ENCODE measurements around the gene SGO2. TPM values are rescaled to one million over a fixed set of nuclear protein-coding genes. Genes with fewer than 3 reads are reported as not detected.
A peak's percentile ranks its signal among the peaks of the same experiment; 100 is the strongest.
"Not testable (repeated sequence)": the region's sequence is repeated elsewhere in the genome, so short reads cannot be mapped to it uniquely, and the experiment has no call there.

The SGO2 gene
- total RNA-seq, 1 donor from 2014 or later: 27.2 TPM

DNA sequence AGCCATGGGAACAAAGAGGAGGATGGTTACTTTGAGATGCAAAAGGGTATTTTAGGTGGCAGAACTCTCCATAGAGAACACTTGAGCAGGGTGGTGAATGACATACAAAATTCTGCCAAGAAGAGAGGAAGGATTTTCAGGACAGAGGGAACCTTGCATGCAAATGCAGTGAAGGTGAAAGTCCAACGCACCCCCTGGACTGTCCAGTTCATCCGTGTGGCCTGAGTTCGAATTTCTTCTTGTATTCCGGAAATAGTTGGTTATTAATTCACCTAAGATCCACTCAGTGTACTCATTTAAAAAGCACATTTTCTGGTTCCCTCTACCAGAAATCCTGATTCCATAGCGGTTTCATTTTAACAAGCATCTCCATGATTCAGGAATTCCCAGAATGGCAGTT is 65.3 kb downstream of the SGO2 start:
- no peak for DNase-seq
- H3K27ac Mint-ChIP-seq: no peak overlapping the region
- no peak overlapping the region for H3K4me3 Mint-ChIP-seq
- intact Hi-C loops (cut with micrococcal nuclease): no loop called here
- peaks cover 1% of the 10 kb centered on the region for H3K4me1 Mint-ChIP-seq
- no peaks in the 10 kb centered on the region for H3K9me3 Mint-ChIP-seq
- no peaks in the 10 kb centered on the region for H3K36me3 Mint-ChIP-seq (ENCODE audit: low read depth)
- H3K27me3 Mint-ChIP-seq: peaks cover 41% of the 10 kb centered on the region

DNA sequence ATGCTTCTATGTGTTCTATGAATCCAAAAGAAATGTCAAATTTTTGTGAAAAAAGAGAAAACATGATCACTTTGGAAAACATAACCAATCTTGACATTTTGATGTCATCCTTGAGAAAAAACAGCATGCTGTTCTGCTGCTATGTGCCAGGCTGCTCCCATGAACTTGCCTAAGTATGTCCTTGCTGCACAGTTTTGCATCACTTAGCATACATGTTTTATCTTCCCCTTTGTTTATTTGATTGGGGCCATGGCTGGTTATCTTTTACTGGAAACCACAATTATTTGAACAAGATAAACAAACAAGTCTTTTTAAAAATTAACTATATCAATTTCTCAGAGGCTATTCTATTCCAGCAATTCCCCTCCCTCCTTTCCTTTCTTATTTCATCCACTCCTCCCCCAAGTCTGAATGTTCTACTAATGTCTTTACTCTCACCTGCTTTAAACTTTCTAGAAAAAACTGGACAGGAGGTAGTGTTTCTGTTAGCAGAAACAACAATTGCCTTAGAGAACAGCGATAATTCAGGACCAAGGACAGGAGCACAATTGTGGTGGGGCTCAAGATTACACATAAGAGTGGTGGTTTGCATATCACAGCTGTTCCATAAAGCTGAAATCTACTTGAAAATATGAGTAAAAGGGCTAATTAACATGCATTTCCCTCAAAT is 66.5 kb downstream of the SGO2 start:
- Mint-ChIP-seq H3K36me3 (ENCODE audit: low read depth) (no peaks in the 10 kb centered on the region), H3K27me3 (peaks cover 42% of the 10 kb centered on the region), H3K9me3 (no peaks in the 10 kb centered on the region), H3K27ac (no peak overlapping the region), H3K4me1 (no peaks in the 10 kb centered on the region), H3K4me3 (no peak overlapping the region)
- no peak for DNase-seq
- intact Hi-C loops (cut with micrococcal nuclease): no loop called here

- Mint-ChIP-seq H3K27me3 (peaks cover 46% of the 10 kb centered on the region), H3K4me1 (no peaks in the 10 kb centered on the region), H3K27ac (no peak overlapping the region), H3K36me3 (ENCODE audit: low read depth) (no peaks in the 10 kb centered on the region), H3K4me3 (no peak overlapping the region), H3K9me3 (no peaks in the 10 kb centered on the region)
- no peak for DNase-seq
- intact Hi-C loops (cut with micrococcal nuclease): no loop called here
Measured at GRCh38 chr2:200593905-200594304, 67.9 kb downstream of the SGO2 start.

DNA sequence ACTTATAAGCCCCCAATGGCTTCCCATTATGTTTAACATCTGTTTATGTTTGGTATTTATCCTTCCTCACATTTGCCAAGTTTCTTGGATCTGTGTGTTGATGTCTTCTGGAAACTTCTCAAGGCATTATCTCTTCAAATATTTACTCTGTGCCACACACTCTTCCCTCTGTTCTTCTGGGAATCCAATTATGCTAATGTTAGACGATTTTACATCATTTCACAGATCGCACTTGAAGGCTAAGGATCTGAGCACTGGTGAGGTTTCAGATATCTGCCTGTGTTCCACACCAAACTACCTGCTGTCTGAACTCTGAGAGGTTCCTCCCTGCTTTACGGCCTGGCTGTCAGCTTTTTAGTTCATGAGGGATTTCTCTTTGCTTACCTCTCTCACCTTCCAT is 69.9 kb downstream of the SGO2 start:
- Mint-ChIP-seq H3K27me3 (peaks cover 41% of the 10 kb centered on the region), H3K4me1 (no peaks in the 10 kb centered on the region), H3K9me3 (no peaks in the 10 kb centered on the region), H3K36me3 (ENCODE audit: low read depth) (no peaks in the 10 kb centered on the region), H3K4me3 (no peak overlapping the region), H3K27ac (no peak overlapping the region)
- DNase-seq: no peak
- intact Hi-C loops (cut with micrococcal nuclease): no loop called here

DNA sequence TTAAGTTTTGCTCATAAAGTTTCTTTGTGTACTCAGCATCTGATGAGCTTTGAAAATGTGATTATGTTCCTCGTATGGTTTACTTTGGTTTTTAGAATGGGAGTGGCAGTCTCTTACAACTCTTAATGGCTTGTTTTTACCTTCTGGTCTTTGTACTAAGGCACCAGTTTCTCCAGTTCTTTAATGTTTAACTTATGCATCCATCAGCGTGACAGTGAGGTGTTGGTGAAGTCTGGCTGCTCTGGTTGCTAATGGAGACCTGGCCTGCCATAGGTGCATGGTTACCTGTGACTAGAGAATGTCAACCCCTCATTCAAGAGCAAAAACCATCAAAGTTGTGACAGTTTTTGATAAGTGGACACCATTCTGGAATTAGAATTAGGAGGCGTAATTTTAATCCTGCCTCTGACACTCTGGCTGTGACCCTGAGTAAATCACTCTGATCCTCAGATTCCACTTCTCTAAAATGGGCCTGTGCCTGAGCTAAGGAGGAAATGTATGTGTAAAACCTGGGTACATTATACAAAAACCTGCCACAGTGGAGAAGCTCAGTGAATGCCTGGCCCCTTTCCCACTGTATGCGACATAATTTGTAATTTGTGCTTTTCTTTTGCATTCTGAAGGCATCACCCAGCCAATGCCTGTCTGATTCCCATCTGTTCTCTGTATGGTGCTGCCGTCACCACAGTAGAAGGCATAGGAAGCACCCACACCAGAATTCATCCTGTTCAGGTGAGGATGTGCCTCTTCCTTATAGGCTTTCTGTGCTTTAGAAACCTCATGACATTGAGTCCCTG is 71.0 kb downstream of the SGO2 start:
- Mint-ChIP-seq H3K36me3 (ENCODE audit: low read depth) (no peaks in the 10 kb centered on the region), H3K27ac (no peak overlapping the region), H3K4me3 (no peak overlapping the region), H3K27me3 (peaks cover 35% of the 10 kb centered on the region), H3K9me3 (no peaks in the 10 kb centered on the region), H3K4me1 (no peaks in the 10 kb centered on the region)
- intact Hi-C loops (cut with micrococcal nuclease): no loop called here
- no peak for DNase-seq

DNA sequence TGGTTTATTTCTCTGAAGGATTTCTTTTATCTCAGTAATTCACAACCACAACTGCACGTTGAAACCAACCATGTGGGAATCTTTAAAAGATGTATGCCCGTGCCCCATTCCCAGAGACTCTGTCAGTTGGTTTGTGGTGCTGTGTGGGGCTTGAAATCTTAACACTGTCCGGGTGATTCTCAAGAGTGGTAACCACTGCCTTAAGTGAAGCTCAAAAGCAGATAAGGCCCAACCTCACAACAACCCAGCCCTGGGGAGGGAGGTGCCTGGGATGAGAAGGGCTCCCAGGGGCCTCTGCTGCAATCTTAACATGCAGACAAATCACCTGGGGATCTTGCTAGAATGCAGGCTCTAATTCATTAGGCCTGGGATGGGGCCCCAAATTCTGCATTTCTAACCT is 73.2 kb downstream of the SGO2 start:
- Mint-ChIP-seq H3K27me3 (peaks cover 24% of the 10 kb centered on the region), H3K4me3 (no peak overlapping the region), H3K4me1 (peaks cover under 1% of the 10 kb centered on the region), H3K9me3 (no peaks in the 10 kb centered on the region), H3K36me3 (ENCODE audit: low read depth) (no peaks in the 10 kb centered on the region), H3K27ac (no peak overlapping the region)
- intact Hi-C loops (cut with micrococcal nuclease): no loop called here
- no peak for DNase-seq

DNA sequence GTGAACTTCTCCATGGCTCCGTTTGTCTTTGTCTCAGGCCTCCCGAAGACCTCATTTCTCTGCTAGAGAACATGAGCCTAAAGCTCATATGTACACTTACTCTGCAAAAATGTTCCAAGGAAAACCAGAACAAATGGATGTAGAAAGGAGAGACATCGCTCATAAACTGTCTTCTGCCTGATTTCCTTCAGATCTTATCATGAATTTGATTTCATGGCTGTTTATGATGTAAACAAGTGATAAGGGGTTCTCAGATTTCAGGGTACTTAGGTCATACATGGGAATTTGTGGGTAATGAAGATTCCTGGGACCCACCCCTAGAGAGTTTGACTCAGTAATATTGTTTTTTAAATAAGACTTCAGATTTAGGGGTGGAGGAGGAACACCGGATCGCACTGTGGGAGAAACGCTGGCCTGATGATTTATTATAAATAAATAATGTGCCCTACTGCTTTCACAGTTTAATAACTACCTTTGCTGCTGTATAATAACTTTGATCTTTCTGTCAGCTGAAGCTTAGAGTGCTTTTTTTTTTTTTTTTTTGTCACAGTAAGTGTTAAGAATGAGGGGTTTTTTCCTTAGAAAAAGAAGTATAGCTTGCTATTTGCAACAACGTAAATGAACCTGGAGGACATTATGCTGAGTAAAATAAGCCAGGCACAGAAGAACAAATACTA is 74.7 kb downstream of the SGO2 start:
- H3K36me3 Mint-ChIP-seq (ENCODE audit: low read depth): no peaks in the 10 kb centered on the region
- no peak for DNase-seq
- H3K27me3 Mint-ChIP-seq: peaks cover 18% of the 10 kb centered on the region
- intact Hi-C loops (cut with micrococcal nuclease): no loop called here
- no peak overlapping the region for H3K4me3 Mint-ChIP-seq
- H3K27ac Mint-ChIP-seq: no peak overlapping the region
- H3K9me3 Mint-ChIP-seq: no peaks in the 10 kb centered on the region
- H3K4me1 Mint-ChIP-seq: peaks cover 1% of the 10 kb centered on the region

GRCh38 chr2:200602584-200602983 is 76.6 kb downstream of the SGO2 start:
- DNase-seq: no peak
- peaks cover 1% of the 10 kb centered on the region for H3K4me1 Mint-ChIP-seq
- H3K27ac Mint-ChIP-seq: no peak overlapping the region
- peaks cover 10% of the 10 kb centered on the region for H3K9me3 Mint-ChIP-seq
- H3K4me3 Mint-ChIP-seq: no peak overlapping the region
- peaks cover 22% of the 10 kb centered on the region for H3K27me3 Mint-ChIP-seq
- intact Hi-C loops (cut with micrococcal nuclease): no loop called here
- no peaks in the 10 kb centered on the region for H3K36me3 Mint-ChIP-seq (ENCODE audit: low read depth)

DNA sequence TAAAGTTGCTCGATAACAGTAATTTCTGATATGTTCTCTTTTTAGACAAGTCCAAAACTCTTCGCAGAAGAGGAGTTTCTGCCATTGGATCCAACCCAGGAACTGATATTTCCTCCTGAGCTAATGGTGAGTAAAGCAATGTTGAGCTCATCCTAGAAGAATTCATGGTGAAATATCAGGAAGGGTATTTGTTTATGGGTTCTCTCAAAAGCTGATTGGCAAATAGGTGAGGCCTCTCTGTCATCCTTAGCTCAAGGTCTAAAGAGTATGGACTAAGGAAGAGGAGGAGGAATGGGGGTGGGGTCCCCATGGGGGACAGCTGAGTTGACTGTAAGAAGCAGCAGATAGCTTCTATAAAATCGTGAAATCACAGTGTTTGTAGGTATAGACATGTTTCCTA is 78.0 kb downstream of the SGO2 start:
- Mint-ChIP-seq H3K27me3 (peaks cover 21% of the 10 kb centered on the region), H3K27ac (no peak overlapping the region), H3K36me3 (ENCODE audit: low read depth) (no peaks in the 10 kb centered on the region), H3K9me3 (peaks cover 14% of the 10 kb centered on the region), H3K4me3 (no peak overlapping the region), H3K4me1 (peaks cover 1% of the 10 kb centered on the region)
- intact Hi-C loops (cut with micrococcal nuclease): no loop called here
- peak; percentile 34 for DNase-seq

DNA sequence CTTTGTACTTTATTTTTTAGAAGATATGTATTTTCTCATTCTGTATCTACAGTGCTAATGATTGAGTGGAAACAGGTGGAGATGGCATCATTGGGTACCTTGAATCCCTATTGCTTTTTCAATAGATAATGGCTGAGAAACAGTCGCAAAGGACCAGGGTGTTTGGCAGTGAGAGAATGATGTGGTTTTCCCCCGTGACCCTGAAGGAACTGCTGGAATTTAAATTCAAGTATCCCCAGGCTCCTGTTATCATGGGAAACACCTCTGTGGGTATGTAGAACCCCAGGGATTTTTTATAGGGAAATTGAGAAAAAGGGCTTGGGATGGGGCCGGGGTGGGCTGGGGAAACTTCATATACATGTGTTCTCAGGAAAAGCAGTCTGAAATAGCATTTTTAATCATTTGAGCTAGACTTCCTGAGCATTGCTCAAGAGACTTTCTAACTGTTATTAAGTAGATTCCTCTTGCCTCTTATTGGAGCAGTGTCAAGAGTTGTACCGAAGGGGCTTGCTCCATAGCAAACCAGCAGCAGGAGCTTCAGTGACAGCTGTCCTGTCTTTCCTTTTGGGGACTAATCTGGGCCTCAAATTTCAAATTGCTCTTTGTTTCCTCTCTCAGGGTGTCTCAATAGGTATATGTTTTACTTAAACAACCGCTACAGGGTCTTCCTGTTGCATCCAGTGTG is 78.7 kb downstream of the SGO2 start:
- intact Hi-C loops (cut with micrococcal nuclease): no loop called here
- Mint-ChIP-seq H3K9me3 (peaks cover 14% of the 10 kb centered on the region), H3K36me3 (ENCODE audit: low read depth) (no peaks in the 10 kb centered on the region), H3K4me1 (peaks cover 1% of the 10 kb centered on the region), H3K27me3 (peaks cover 21% of the 10 kb centered on the region), H3K4me3 (no peak overlapping the region), H3K27ac (no peak overlapping the region)
- DNase-seq: peak; percentile 37

GRCh38 chr2:200608341-200609027 is 82.5 kb downstream of the SGO2 start:
- Mint-ChIP-seq H3K27me3 (peaks cover 21% of the 10 kb centered on the region), H3K9me3 (peaks cover 14% of the 10 kb centered on the region), H3K4me1 (peaks cover 1% of the 10 kb centered on the region), H3K27ac (no peak overlapping the region), H3K4me3 (no peak overlapping the region), H3K36me3 (ENCODE audit: low read depth) (no peaks in the 10 kb centered on the region)
- DNase-seq: no peak
- intact Hi-C loops (cut with micrococcal nuclease): no loop called here

DNA sequence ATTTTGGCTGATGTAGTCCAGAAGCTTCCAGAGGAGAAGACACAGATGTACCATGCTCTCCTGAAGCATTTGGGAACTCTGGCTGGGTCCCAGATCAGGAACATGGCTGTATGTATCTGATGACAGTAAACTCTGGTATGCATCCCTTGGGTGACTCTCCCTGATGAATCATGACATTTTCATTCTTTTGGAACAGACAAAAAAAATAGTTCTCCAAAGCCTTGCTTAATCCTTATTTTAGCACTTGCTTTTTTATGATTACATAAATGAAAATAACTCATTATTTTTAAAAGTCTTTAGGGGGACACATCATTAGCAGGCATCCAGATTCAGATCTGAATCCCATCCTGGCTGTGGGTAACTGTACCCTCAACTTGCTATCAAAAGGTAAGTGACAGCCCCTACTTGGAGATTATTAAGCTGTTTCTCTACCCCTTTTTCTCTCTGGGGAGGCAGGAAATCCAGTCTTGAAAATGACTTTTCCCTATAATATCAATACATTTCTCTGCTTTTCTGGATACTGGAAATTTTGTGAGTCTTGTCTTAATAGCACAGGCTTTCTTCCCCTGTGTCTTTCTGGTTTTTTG is 83.1 kb downstream of the SGO2 start:
- H3K27me3 Mint-ChIP-seq: peaks cover 21% of the 10 kb centered on the region
- DNase-seq: no peak
- no peak overlapping the region for H3K4me3 Mint-ChIP-seq
- H3K4me1 Mint-ChIP-seq: peaks cover 1% of the 10 kb centered on the region
- H3K36me3 Mint-ChIP-seq (ENCODE audit: low read depth): no peaks in the 10 kb centered on the region
- intact Hi-C loops (cut with micrococcal nuclease): no loop called here
- peaks cover 14% of the 10 kb centered on the region for H3K9me3 Mint-ChIP-seq
- H3K27ac Mint-ChIP-seq: no peak overlapping the region

GRCh38 chr2:200610217-200610616 is 84.2 kb downstream of the SGO2 start:
- H3K4me1 Mint-ChIP-seq; H3K4me3 Mint-ChIP-seq; H3K27ac Mint-ChIP-seq; DNase-seq; H3K36me3 Mint-ChIP-seq (ENCODE audit: low read depth); intact Hi-C loops (cut with micrococcal nuclease): not testable (repeated sequence)
- Mint-ChIP-seq H3K27me3 (peaks cover 21% of the 10 kb centered on the region), H3K9me3 (peaks cover 14% of the 10 kb centered on the region)
